SKM-1 treated with dmso at 0.1 percent for 144 hours (cell line): ENCODE results near the gene PLEKHG4B.

Source experiments
- DNase-seq: peaks from one replicate; lab custom pipeline; 2025; ENCODE audit not compliant: unreplicated experiment; lab: John Stamatoyannopoulos, UW

The PLEKHG4B gene

DNA sequence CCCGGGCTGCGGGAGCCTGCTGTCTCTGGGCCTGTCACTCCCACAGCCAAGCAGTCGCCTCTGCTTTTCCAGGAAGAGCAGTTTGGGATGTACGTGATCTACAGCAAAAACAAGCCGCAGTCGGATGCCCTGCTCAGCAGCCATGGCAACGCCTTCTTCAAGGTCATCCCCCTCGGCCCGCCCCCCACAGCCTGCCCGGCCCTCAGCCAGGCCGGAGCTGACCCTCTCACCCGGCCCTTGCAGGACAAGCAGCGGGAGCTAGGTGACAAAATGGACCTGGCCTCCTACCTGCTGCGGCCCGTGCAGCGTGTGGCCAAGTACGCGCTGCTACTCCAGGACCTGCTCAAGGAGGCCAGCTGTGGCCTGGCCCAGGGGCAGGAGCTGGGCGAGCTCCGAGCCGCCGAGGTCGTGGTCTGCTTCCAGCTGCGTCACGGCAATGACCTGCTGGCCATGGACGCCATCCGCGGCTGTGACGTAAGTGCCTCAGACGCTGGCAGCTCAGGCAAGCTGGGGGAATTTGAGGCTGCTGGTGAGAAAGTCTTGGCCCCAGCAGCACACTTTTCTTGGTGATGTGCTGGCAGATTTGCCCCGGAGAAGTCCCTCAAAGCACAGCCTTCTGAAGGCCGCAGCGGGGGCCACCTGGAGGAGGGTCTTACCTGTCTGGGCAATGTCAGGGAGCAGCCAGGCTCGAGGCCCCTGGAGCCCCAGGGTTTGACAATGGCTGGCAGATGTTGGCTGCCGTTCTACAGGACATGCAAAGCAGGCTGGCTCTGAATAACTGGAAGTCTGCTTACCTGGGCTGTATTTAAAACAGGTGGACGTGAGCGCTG is 79.2 kb downstream of the PLEKHG4B start:
- DNase-seq: no peak

DNA sequence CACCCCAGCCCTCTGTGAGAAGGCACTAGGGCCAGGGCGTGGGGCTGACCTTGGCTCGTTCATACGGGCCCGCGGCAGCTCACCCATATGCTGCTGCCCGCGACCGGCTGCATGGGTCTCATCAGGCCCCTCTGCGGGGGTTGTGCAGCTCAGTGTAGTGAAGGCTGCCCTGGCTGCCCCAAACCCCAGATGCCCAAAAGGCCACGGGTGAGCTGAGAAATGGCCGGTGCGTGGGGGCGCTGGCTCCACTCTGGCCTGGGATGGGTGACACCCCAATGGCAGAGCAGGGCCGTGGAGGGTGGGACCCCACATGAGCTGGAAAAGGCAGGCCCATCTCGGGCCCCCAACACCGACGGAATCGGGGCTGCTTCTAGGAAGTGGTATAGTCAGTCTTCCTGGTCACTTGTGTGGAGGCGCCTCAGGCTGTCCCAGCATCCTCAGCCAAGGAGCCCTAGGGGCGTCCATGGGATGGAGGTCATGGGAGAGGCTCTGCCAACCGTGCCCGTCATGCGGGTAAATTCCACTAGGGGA is 79.9 kb downstream of the PLEKHG4B start:
- no peak for DNase-seq

- no peak for DNase-seq
Observed at GRCh38 chr5:172421-172820, 80.5 kb downstream of the PLEKHG4B start.

DNA sequence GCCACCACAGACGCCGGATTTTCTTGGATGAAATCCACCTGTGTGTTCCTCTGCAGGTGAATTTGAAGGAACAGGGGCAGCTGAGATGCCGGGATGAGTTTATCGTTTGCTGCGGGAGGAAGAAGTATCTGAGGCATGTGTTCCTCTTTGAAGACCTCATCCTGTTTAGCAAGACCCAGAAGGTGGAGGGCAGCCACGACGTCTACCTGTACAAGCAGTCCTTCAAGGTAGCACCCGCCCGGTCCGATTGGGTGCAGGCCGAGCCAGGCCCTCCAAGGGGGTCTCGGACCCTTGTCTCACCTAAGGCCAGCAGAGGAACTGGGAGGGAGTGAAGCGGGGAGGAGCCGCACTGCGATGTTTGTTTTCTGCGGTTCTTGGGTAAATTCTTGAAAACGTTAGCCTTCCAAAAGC is 80.9 kb downstream of the PLEKHG4B start:
- no peak for DNase-seq

DNA sequence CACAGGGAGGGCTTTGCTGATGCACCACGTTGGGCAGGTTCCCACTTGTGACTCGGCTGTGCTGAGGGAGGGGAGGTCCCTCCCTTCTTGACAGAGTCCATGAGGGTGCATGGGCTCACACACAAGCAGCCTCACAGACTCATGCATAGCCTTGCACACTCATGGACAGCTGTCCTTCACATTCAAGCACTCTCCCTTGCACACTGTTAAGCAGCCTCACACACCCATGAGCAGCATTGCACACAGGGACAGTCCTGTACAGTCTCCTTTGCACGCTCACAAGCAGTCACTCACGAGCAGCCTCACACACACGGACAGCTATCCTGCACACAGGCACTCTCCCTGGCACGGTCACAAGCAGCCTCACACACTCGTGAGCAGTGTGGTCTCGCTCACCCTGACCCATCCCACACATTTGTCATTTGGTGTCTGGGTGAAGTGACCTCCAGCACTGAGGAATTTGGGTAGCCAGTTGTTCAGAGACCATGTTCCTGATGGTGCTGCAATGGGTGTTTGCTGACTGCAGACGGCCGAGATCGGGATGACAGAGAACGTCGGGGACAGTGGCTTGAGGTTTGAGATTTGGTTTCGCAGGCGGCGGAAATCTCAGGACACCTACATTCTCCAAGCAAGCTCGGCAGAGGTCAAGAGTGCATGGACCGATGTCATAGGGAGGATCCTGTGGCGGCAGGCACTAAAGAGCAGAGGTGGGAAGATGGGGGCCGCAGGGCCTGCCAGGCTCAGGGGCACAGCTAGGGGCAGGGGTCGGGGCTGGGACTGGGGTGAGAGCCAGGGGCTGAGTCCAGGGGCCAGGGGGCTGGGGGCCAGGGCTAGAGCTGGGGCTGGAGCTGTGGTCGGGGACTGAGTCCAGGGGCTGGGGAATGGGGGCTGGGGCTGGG is 81.7 kb downstream of the PLEKHG4B start:
- no peak for DNase-seq

DNA sequence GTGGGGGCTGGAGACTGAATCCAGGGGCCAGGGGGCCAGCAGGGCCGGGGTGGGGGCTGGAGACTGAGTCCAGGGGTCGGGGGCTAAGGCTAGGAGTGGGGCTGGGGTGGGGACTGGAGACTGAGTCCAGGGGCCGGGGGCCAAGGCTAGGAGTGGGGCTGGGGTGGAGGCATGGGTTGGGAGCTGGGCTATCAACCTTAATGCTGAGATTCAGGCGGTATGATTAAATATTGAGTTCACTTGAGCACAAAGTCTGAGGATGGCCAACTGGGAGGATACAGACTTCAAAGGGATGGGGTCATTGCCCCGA is 82.3 kb downstream of the PLEKHG4B start:
- no peak for DNase-seq

DNA sequence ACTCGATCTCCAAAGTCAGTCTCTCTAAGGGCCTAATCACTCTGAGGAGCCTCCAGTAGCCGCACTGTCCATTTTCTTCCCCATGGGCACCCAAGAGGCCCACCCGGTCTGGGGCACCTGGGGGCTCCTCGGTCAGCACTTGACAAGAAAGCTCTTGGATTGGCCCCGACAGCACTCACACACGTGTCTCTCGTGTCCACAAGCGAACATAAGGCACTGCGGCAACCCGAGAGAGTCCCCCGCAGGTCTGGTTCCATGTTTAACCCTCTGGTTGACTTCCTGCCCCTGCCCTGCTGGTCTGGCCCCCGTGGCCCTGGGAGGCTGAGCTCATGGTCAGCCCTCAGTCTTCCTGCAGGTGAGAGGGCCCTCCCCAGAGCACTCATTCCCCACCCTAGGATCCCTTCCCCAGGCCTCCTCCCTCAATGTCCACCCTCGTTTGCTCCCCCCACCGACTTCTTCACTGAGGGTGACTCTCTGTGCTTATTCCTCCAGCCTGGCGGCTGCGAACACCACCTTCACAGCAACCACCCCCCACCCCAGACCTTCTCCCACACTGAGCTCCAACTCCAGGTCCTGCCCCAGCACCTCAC is 83.0 kb downstream of the PLEKHG4B start:
- no peak for DNase-seq

DNA sequence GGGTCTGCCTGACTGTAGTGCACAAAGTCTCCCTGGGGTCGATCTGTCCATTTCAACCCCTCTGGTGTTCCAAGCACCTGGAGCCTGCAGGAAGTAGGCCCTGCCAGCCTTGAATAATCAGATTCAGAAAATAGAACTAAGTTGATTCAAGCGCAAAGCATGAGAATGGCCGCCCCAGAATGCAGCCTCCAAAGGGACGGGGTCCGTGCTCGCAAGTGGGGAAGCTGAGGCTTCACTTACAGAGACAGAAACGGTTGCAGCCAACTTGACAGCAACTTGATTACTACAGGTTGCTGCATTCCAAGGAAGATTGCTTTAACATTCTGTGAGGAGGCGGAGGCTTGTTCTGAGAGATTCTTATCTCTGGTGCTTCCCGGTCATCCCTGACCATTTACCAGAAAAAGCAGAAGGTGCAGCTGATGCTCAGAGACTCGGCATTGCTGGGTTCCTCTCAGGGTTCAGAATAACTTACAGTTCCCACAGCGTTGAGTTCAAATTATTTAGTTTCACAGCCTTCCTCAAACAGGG is 84.4 kb downstream of the PLEKHG4B start:
- no peak for DNase-seq

DNA sequence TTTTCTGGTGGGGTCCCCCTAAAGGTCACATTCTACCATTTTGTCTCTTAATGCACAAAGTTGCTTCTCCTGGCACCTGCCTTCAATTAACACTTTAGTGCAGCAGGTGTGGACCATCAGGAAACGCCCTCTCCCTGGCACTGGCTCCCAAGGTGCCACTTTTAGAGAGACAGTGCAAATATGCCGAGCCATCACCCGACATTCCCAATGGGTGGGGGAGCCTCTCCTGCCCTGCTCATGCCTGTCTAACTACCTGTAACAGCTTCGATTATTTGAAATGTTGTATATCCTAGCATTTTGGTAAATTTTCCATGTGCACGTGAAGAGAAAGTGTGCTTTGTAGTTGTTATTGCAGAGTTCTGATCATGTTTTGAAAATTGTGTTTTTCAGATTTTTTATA is 86.1 kb downstream of the PLEKHG4B start:
- no peak for DNase-seq

DNA sequence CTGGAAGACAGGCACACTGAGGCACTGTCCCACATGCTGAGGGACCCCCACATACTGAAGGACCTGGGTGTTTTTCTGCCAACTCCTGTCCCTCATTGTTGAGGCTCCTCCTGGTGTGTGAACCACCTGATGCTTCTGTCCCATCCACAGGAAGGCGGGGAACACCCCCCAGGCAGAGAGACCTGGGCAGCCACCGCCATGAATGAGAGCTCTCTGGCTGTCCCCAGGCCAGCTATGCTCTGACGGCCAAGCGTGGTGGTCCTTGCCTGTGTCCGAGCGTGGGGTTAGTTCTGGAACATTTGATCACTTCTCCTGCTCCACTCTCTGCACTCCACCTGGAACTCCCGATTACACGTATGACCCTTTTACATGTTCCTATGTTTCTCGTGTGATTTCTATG is 87.4 kb downstream of the PLEKHG4B start:
- no peak for DNase-seq

DNA sequence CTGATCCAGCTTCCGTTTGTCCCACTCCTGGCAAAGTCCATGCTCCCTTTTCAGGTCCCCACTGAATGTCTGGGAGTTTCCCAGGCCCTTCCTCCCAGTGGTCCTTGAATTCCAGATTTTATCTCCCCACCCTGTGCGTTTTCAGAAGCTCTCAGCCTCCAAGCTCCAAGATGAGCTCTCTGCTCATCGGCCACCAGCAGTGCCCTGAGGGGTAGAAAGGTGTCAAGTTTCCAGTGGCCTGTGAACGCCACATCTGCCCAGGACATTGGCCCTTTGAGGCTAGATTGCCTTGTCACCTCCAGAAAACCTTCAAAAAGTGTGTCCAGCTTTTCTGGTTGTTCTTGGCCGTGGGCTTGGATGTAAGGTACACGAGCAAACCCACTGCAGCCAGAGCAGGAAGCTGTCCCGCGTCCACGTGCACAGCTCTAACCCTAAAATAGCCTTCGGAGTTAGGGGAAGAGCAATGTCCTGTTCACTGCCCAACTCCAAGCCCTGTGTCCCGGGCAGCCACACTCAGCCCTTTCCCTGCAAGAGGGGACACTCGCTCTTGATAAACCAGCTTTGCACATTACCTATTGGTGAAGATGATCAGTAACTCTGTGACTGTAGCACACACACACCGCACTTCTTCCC is 88.4 kb downstream of the PLEKHG4B start:
- DNase-seq: no peak

- DNase-seq: no peak
Observed at GRCh38 chr5:181160-181559, 89.2 kb downstream of the PLEKHG4B start.

DNA sequence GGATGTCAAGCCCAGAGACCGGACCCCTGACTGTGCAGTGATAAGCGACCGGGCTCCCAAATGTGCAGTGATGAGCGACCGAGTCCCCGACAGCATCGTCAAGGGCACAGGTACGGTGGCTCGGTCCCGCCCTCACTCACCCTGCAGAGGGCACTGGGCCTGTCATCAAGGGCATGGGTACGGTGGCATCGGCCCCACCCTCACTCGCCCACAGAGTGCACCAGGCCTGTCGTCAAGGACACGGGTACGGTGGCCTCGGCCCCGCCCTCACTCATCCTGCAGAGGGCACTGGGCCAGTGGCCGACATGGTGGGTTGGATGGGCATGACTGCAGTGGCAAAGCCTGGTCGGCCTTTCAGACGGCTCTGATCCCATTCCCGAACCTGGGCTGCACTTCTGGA is 89.6 kb downstream of the PLEKHG4B start:
- no peak for DNase-seq

DNA sequence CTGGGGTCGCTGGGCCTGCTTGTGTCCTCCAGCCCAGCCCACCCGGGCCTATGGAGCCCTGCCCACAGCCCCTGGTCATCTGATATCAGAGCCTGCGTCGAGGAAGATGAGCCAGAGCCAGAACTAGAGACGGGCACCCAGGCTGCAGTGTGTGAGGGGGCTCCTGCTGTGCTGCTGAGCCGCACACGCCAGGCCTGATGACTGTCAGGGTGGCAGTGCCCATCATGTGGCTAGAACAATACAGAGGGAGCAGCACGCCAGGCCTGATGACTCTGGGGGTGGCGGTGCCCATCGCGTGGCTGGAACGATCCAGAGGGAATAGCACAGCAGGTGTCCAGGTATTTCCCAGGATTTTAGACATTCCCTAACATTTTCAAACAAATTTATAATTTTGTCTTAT is 90.2 kb downstream of the PLEKHG4B start:
- DNase-seq: no peak

- no peak for DNase-seq
Observed at GRCh38 chr5:184471-184870, 92.5 kb downstream of the PLEKHG4B start.

DNA sequence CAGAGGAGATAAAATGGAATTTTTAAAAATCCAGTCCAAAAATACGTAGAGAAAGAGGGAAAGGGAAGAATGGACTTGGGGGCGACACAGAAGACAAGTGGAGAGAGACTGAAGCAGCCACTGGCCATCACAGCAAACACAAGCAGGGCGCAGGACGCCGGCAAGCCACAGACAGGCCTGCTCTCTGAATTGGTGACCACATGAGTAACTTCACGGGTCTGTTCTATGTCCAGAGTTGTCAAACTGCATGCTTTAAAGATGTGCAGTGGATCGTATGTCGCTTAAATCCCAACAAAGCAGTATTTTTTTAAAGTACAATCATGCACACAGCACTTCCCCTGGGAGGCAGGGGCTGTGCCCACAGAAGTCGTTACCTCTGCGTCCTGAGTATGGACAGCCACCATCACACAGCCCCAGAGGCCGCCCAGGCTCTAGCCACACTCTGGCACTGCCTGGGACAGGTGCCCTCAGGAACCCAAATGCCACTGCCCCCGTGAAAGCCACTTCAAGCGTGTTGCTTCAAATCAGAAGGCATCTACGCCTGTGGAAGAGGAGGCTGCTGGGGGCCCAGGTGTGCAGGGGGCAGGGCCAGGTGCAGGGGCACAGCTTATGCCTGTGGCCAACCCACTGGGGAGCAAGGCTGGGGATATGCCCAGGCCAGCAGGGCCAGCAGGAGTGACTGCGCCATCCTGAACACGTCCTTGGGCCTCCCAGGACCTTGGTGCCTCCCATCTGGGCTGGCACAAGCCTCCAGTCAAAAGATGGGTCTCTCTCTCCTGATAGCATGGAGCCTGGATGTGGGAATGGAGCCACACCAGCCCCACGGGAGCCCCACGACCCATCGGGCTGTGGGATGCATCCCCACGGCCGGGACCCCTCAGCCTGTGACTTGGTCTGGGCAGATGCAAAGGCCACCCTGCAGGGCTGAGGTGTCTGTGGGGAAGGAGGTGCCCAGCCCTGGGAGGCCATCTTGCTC is 93.4 kb downstream of the PLEKHG4B start:
- no peak for DNase-seq

- no peak for DNase-seq
Observed at GRCh38 chr5:186091-187041, 94.4 kb downstream of the PLEKHG4B start.

DNA sequence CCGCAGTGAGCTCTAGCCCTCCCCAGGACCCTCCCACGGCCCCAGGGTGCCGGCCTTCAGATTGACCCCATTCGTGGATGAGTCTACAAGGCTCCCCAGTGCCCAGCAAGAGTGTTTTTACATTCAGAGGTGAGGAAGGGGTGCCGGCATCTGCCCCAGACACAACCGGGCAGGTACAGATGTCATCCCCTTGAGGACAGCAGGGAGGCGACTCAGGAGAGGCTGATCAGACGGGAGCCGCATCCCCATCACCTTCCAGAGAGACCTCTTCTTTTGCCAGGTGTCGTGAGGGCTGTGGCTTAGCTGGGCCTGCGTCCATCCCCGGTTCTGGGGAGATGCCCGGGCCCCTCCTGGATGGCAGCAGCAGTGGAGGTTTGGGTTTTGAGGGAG is 95.1 kb downstream of the PLEKHG4B start:
- no peak for DNase-seq
